GM23338 (cell line): Measurements from ENCODE around the gene TBKBP1.

Source experiments
- CTCF ChIP-seq, 2 experiments: fragments of 200-600 bp in 1 of 2; sonication (generic) in 1 of 2; conservative IDR thresholded peaks; 2 replicates each; pipeline versions ENCODE4 v1.5.1 to v1.6.1; 2016 to 2017; ENCODE audit warnings: antibody characterized with exemption in 2 of 2, low read depth in 2 of 2, mild to moderate bottlenecking in 2 of 2, moderate library complexity in 1 of 2
- EZH2 ChIP-seq: fragments of 200-600 bp; sonication (generic); IDR thresholded peaks from one replicate; pipeline ENCODE4 v1.8.0; 2017; ENCODE audit warnings: antibody characterized with exemption, mild to moderate bottlenecking, low read depth; ENCODE audit not compliant: unreplicated experiment
- NANOG ChIP-seq: IDR thresholded peaks from 2 replicates; pipeline ENCODE4 v1.6.1; 2016; ENCODE audit warnings: antibody characterized with exemption, borderline replicate concordance

- TF ChIP-seq CTCF (conservative IDR thresholded peaks at IDR 0.05; ENCODE audit: low read depth in 2 of 2): no peak
- no peak for TF ChIP-seq EZH2
- TF ChIP-seq NANOG: no peak
These were observed 6.7 kb upstream of the TBKBP1 start for GRCh38 chr17:47687328-47687690.
